ENCODE measurements around the gene FOCAD.

FOCAD gene

GRCh38 chr9:21018177-21018576 lies 334.1 kb downstream of the FOCAD start (continued):
- TF ChIP-seq ZNF791 (tag by site-specific recombination; IDR thresholded peaks at IDR 0.05) (no peak), ZNF114 (tag by site-specific recombination; IDR thresholded peaks at IDR 0.05) (no peak), ZNF654 (tag by site-specific recombination; IDR thresholded peaks at IDR 0.05; ENCODE audit: low read depth) (no peak), HOXD13 (CRISPR knock-in tag; IDR thresholded peaks at IDR 0.05; ENCODE audit: borderline replicate concordance) (no peak), ZNF501 (tag by site-specific recombination; IDR thresholded peaks at IDR 0.05) (no peak), ZNF398 (tag by site-specific recombination; IDR thresholded peaks at IDR 0.05) (no peak), ZFP3 (tag by site-specific recombination; IDR thresholded peaks at IDR 0.05; ENCODE audit: low read depth) (no peak), ZBTB11 (tag by site-specific recombination; conservative IDR thresholded peaks at IDR 0.05; ENCODE audit: low read depth) (no peak), HOXA7 (CRISPR knock-in tag; IDR thresholded peaks at IDR 0.05; ENCODE audit: borderline replicate concordance) (no peak), OSR2 (tag by site-specific recombination; IDR thresholded peaks at IDR 0.05) (no peak), ZNF624 (tag by site-specific recombination; IDR thresholded peaks at IDR 0.05) (no peak)

- no peak overlapping the region for H3K4me3 ChIP-seq (ENCODE audit: low read depth, low read length)
- no peaks in the 10 kb centered on the region for H3K36me3 ChIP-seq (ENCODE audit: control insufficient read depth in 2 of 2, insufficient read depth in 1 of 2, low read length in 2 of 2)
- H3K27ac ChIP-seq (ENCODE audit: extremely low read depth, low read depth, low read length): no peak overlapping the region
- TF ChIP-seq ZNF48 (tag by site-specific recombination; IDR thresholded peaks at IDR 0.05) (no peak), ZNF211 (tag by site-specific recombination; IDR thresholded peaks at IDR 0.05; ENCODE audit: low read depth) (no peak), ZNF510 (tag by site-specific recombination; IDR thresholded peaks at IDR 0.05; ENCODE audit: insufficient replicate concordance) (no peak), ZNF548 (tag by site-specific recombination; IDR thresholded peaks at IDR 0.05) (no peak), ZNF514 (tag by site-specific recombination; IDR thresholded peaks at IDR 0.05) (no peak)
- CTCF ChIA-PET: no interaction called here
- no peaks in the 10 kb centered on the region for H3K4me1 ChIP-seq (ENCODE audit: control insufficient read depth, insufficient read depth, low read length)
- H3K9me3 ChIP-seq (ENCODE audit: control insufficient read depth, insufficient read depth, low read depth, low read length): no peaks in the 10 kb centered on the region
- POLR2A ChIA-PET: no interaction called here
Observed at GRCh38 chr9:21023861-21024260, 339.8 kb downstream of the FOCAD start.

GRCh38 chr9:21027295-21027694 lies 343.2 kb downstream of the FOCAD start:
- no peaks in the 10 kb centered on the region for H3K4me1 ChIP-seq (ENCODE audit: control insufficient read depth, insufficient read depth, low read length)
- CTCF ChIA-PET: interaction anchor here (0.6 kb wide), 1 partner anchor 51 kb away, joined by 3 read pairs; no protein-coding TSS in a partner anchor
- POLR2A ChIA-PET: interaction anchor here (0.5 kb wide), 1 partner anchor 122 kb away, joined by 4 read pairs; no protein-coding TSS in a partner anchor
- no peaks in the 10 kb centered on the region for H3K36me3 ChIP-seq (ENCODE audit: control insufficient read depth in 2 of 2, insufficient read depth in 1 of 2, low read length in 2 of 2)
- H3K27ac ChIP-seq (ENCODE audit: extremely low read depth, low read depth, low read length): no peak overlapping the region
- no peak overlapping the region for H3K4me3 ChIP-seq (ENCODE audit: low read depth, low read length)
- H3K9me3 ChIP-seq (ENCODE audit: control insufficient read depth, insufficient read depth, low read depth, low read length): no peaks in the 10 kb centered on the region
- TF ChIP-seq ZBTB11 (tag by site-specific recombination; conservative IDR thresholded peaks at IDR 0.05; ENCODE audit: low read depth) (no peak), MEIS1 (CRISPR knock-in tag; IDR thresholded peaks at IDR 0.05; ENCODE audit: borderline replicate concordance) (no peak), SCRT1 (tag by site-specific recombination; IDR thresholded peaks at IDR 0.05; ENCODE audit: borderline replicate concordance) (no peak), ZNF398 (tag by site-specific recombination; IDR thresholded peaks at IDR 0.05) (no peak), ZNF658 (tag by site-specific recombination; IDR thresholded peaks at IDR 0.05) (no peak), ZNF521 (tag by site-specific recombination; IDR thresholded peaks at IDR 0.05) (no peak), ZNF391 (tag by site-specific recombination; IDR thresholded peaks at IDR 0.05; ENCODE audit: borderline replicate concordance, low read depth) (no peak), BCL11A (tag by site-specific recombination; IDR thresholded peaks at IDR 0.05; ENCODE audit: low read depth) (no peak), ZNF501 (tag by site-specific recombination; IDR thresholded peaks at IDR 0.05) (no peak), HOXD13 (CRISPR knock-in tag; IDR thresholded peaks at IDR 0.05; ENCODE audit: borderline replicate concordance) (no peak)

Measured in HEK293 (cell line).